ENCODE measurements around the gene PLCXD1.
"Not testable (repeated sequence)": the region's sequence is repeated elsewhere in the genome, so short reads cannot be mapped to it uniquely, and the experiment has no call there.

- TF ChIP-seq CTCF (IDR thresholded peaks at IDR 0.05; ENCODE audit: poor library complexity); EZH2 (IDR thresholded peaks at IDR 0.05; ENCODE audit: borderline replicate concordance); EZH2phosphoT487 (IDR thresholded peaks at IDR 0.05; ENCODE audit: low read depth, severe bottlenecking, unreplicated experiment): not testable (repeated sequence)
Observed at GRCh38 chrX:279757-280604, 1.2 kb upstream of the PLCXD1 start.

All from hepatocyte (in vitro differentiated cells).